Activated B cell treated with CpG ODN at 0.5 μM for 24 hours (primary cell): ENCODE data around the gene RBM10. TPM values are rescaled to one million over a fixed set of nuclear protein-coding genes. Genes with fewer than 3 reads are reported as not detected.

Experiments used
- ATAC-seq: fragments of 200-7000 bp; cut with Tn5 transposase; one replicate; pipeline ENCODE4 v1.10.0; 2021; ENCODE audit warnings: low read depth, mild to moderate bottlenecking, moderate library complexity
- CTCF ChIA-PET: fragments of 350-600 bp; sonication (Branson Sonifier 250); formaldehyde crosslinking; loops from one replicate; lab custom pipeline; 2021; ENCODE audit warnings: antibody characterized with exemption; lab: Charles Lee
- POLR2A ChIA-PET: fragments of 350-600 bp; sonication (Branson Sonifier 250); formaldehyde crosslinking; loops from one replicate; lab custom pipeline; 2021; ENCODE audit warnings: antibody characterized with exemption; lab: Charles Lee
- DNase-seq: peaks from one replicate; pipeline ENCODE4 v3.0.0; 2022
- H3K27ac Mint-ChIP-seq: one replicate; pipeline ENCODE4 v1.8.0; 2020; ENCODE audit warnings: mixed read lengths
- H3K27me3 Mint-ChIP-seq: one replicate; pipeline ENCODE4 v1.8.0; 2021; ENCODE audit warnings: mixed read lengths
- H3K36me3 Mint-ChIP-seq: one replicate; pipeline ENCODE4 v1.8.0; 2021; ENCODE audit warnings: low read depth, mixed read lengths
- H3K4me1 Mint-ChIP-seq: one replicate; pipeline ENCODE4 v1.8.0; 2021; ENCODE audit warnings: mixed read lengths
- H3K4me3 Mint-ChIP-seq: one replicate; pipeline ENCODE4 v1.8.0; 2020; ENCODE audit warnings: mild to moderate bottlenecking, mixed read lengths
- H3K9me3 Mint-ChIP-seq: one replicate; pipeline ENCODE4 v1.8.0; 2020; ENCODE audit warnings: mixed read lengths
- CTCF ChIP-seq: fragments of 200-600 bp; IDR thresholded peaks from one replicate; pipeline ENCODE4 v1.8.0; 2022; ENCODE audit warnings: antibody characterized with exemption, mild to moderate bottlenecking
- intact Hi-C: fragments of 100-400 bp; cut with micrococcal nuclease; formaldehyde crosslinking; loops from one replicate; pipeline ENCODE4 v1.15.1; 2024
- total RNA-seq: library from RNA; stranded (reverse); gene quantifications from 2 replicates; pipeline ENCODE4 v1.2.3, GENCODE V29; 2022

Gene RBM10
- total RNA-seq, 1 donor from 2014 or later: 55.6 TPM

GRCh38 chrX:47197526-47197925, 52.5 kb downstream of the RBM10 start:
- CTCF ChIA-PET: no interaction called here
- intact Hi-C loops: no loop called here

GRCh38 chrX:47198026-47198686, 53.1 kb downstream of the RBM10 start:
- H3K27ac Mint-ChIP-seq: no peak overlapping the region
- POLR2A ChIA-PET: no interaction called here

More at GRCh38 chrX:47197526-47197925, 52.5 kb downstream of the RBM10 start:
- Mint-ChIP-seq H3K9me3 (no peaks in the 10 kb centered on the region), H3K27me3 (no peaks in the 10 kb centered on the region), H3K27ac (no peak overlapping the region), H3K36me3 (peaks cover 54% of the 10 kb centered on the region), H3K4me1 (peaks cover 43% of the 10 kb centered on the region), H3K4me3 (no peak overlapping the region)
- POLR2A ChIA-PET: no interaction called here
- no peak for ATAC-seq
- DNase-seq: no peak
- no peak for TF ChIP-seq CTCF

GRCh38 chrX:47198687-47199080, 53.7 kb downstream of the RBM10 start:
- ATAC-seq (no peak), DNase-seq (no peak)
- H3K27me3 Mint-ChIP-seq: no peaks in the 10 kb centered on the region
- no peak for TF ChIP-seq CTCF
- peaks cover 61% of the 10 kb centered on the region for H3K36me3 Mint-ChIP-seq
- no peak overlapping the region for H3K27ac Mint-ChIP-seq
- no peaks in the 10 kb centered on the region for H3K9me3 Mint-ChIP-seq
- ChIA-PET CTCF (no interaction called here), POLR2A (no interaction called here)
- H3K4me1 Mint-ChIP-seq: peaks cover 32% of the 10 kb centered on the region
- H3K4me3 Mint-ChIP-seq: no peak overlapping the region
- intact Hi-C loops: no loop called here

More at GRCh38 chrX:47198026-47198686, 53.1 kb downstream of the RBM10 start:
- CTCF ChIA-PET: no interaction called here
- H3K27me3 Mint-ChIP-seq: no peaks in the 10 kb centered on the region
- peaks cover 59% of the 10 kb centered on the region for H3K36me3 Mint-ChIP-seq
- no peak overlapping the region for H3K4me3 Mint-ChIP-seq
- intact Hi-C loops: no loop called here
- H3K9me3 Mint-ChIP-seq: no peaks in the 10 kb centered on the region
- TF ChIP-seq CTCF: no peak
- no peak for DNase-seq
- H3K4me1 Mint-ChIP-seq: peaks cover 38% of the 10 kb centered on the region
- ATAC-seq: no peak

GRCh38 chrX:47199286-47199685, 54.3 kb downstream of the RBM10 start:
- Mint-ChIP-seq H3K27ac (no peak overlapping the region), H3K36me3 (peaks cover 63% of the 10 kb centered on the region), H3K27me3 (no peaks in the 10 kb centered on the region), H3K4me3 (no peak overlapping the region), H3K4me1 (peaks cover 29% of the 10 kb centered on the region), H3K9me3 (no peaks in the 10 kb centered on the region)
- intact Hi-C loops: no loop called here
- ChIA-PET POLR2A (interaction anchor here (0.7 kb wide), 2 partner anchors 19 to 20 kb away, joined by 3 to 4 read pairs; no protein-coding TSS in a partner anchor), CTCF (no interaction called here)
- DNase-seq: no peak
- no peak for ATAC-seq
- no peak for TF ChIP-seq CTCF

DNA sequence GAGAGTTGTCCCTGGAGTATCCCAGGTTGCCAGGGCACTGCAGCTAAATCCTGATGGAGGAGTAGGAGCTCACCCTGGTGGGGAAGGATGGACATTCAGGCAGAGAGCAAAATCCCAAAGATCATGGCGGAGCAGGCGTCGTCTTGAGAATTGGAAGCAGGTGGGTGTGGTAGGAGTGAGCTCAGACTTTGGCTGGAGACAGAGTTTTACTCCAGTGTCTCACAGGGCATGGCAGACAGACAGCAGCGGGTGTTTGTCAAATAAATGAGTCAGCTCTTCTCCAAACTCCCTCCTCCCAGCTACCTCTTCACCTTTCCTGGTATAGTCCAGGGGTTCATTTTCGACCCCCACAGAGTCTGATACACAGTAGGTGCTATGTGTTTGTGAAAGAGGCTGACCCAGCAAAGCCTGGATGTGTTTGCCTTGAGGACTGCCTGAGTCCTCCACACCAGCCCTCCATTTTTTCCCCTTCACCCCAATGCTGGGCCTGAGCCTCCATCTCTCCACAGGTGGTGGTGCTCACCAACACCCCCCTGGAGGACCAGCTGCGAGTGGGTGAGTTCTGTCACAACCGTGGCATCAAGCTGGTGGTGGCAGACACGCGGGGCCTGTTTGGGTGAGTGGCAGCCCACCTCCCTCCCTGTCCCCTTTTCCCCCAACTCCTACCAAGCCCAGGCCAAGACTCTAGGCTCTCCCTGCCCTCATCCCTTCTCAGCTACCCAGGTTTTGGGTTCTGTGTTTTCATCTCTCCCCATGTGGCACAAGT, 55.5 kb downstream of the RBM10 start:
- H3K4me3 Mint-ChIP-seq: no peak overlapping the region
- CTCF ChIA-PET: no interaction called here
- H3K9me3 Mint-ChIP-seq: no peaks in the 10 kb centered on the region
- H3K27me3 Mint-ChIP-seq: no peaks in the 10 kb centered on the region
- peak overlapping the region; percentile 41 for H3K27ac Mint-ChIP-seq
- intact Hi-C loops: no loop called here
- POLR2A ChIA-PET: interaction anchor here (0.5 to 0.6 kb wide), 2 partner anchors 37 to 135 kb away, joined by 3 to 6 read pairs; no protein-coding TSS in a partner anchor
- ATAC-seq (no peak), DNase-seq (no peak)
- no peak for TF ChIP-seq CTCF
- peaks cover 18% of the 10 kb centered on the region for H3K4me1 Mint-ChIP-seq
- H3K36me3 Mint-ChIP-seq: peaks cover 68% of the 10 kb centered on the region
